ENCODE results near the gene ATP12A. TPM values are rescaled to one million over a fixed set of nuclear protein-coding genes. Genes with fewer than 3 reads are reported as not detected.

Gene ATP12A
- total and polyA plus RNA-seq, 4 experiments from 2014 or later: not detected

GRCh38 chr13:24687611-24688010 lies 7.4 kb downstream of the ATP12A start:
- Mint-ChIP-seq H3K4me1 (peaks cover 14 to 33% (median 23%) of the 10 kb centered on the region in 4 donors), H3K9me3 (peaks cover 0 to 1% (median 0%) of the 10 kb centered on the region in 8 donors), H3K27me3 (peaks cover 13 to 28% of the 10 kb centered on the region in 2 donors), H3K27ac (no peak overlapping the region), H3K36me3 (no peaks in the 10 kb centered on the region), H3K4me3 (no peak overlapping the region)
- DNase-seq: no peak
- no peaks in the 10 kb centered on the region for H3K36me3 ChIP-seq (ENCODE audit: insufficient read depth, low read length)
- no peaks in the 10 kb centered on the region for H3K27me3 ChIP-seq (ENCODE audit: insufficient read depth, low read length)
- intact Hi-C loops (cut with micrococcal nuclease): no loop called here
- H3K4me1 ChIP-seq (ENCODE audit: insufficient read depth, low read length): peaks cover 20% of the 10 kb centered on the region
- POLR2A ChIA-PET (ENCODE audit: partially characterized antibody): no interaction called here
- no peaks in the 10 kb centered on the region for H3K9me3 ChIP-seq (ENCODE audit: control insufficient read depth in 1 of 2, low read length in 2 of 2)
- no peak overlapping the region for H3K27ac ChIP-seq (ENCODE audit: low read depth, low read length)
- CTCF ChIA-PET (ENCODE audit: partially characterized antibody): interaction anchor here (1.3 to 1.7 kb wide), 2 partner anchors 8 to 39 kb away, joined by 3 read pairs; no protein-coding TSS in a partner anchor
- no peak overlapping the region for H3K4me3 ChIP-seq (ENCODE audit: low read length in 2 of 2)

GRCh38 chr13:24688111-24688510 lies 7.9 kb downstream of the ATP12A start:
- DNase-seq: no peak
- Mint-ChIP-seq H3K4me3 (no peak overlapping the region), H3K27me3 (peaks cover 13 to 28% of the 10 kb centered on the region in 2 donors), H3K4me1 (peaks cover 14 to 33% (median 23%) of the 10 kb centered on the region in 4 donors), H3K9me3 (peaks cover 0 to 1% (median 0%) of the 10 kb centered on the region in 8 donors), H3K36me3 (no peaks in the 10 kb centered on the region), H3K27ac (no peak overlapping the region)
- Histone ChIP-seq H3K9me3 (ENCODE audit: control insufficient read depth in 1 of 2, low read length in 2 of 2) (no peaks in the 10 kb centered on the region), H3K4me3 (ENCODE audit: low read length in 2 of 2) (no peak overlapping the region), H3K27me3 (ENCODE audit: insufficient read depth, low read length) (no peaks in the 10 kb centered on the region), H3K4me1 (ENCODE audit: insufficient read depth, low read length) (peaks cover 20% of the 10 kb centered on the region), H3K27ac (ENCODE audit: low read depth, low read length) (no peak overlapping the region), H3K36me3 (ENCODE audit: insufficient read depth, low read length) (no peaks in the 10 kb centered on the region)
- CTCF ChIA-PET (ENCODE audit: partially characterized antibody): interaction anchor here (1.7 kb wide), 1 partner anchor 39 kb away, joined by 3 read pairs; no protein-coding TSS in a partner anchor
- intact Hi-C loops (cut with micrococcal nuclease): no loop called here
- POLR2A ChIA-PET (ENCODE audit: partially characterized antibody): no interaction called here

GRCh38 chr13:24688950-24689349 lies 8.7 kb downstream of the ATP12A start:
- Histone ChIP-seq H3K36me3 (ENCODE audit: insufficient read depth, low read length) (no peaks in the 10 kb centered on the region), H3K27ac (ENCODE audit: low read depth, low read length) (no peak overlapping the region), H3K4me1 (ENCODE audit: insufficient read depth, low read length) (peaks cover 22% of the 10 kb centered on the region), H3K27me3 (ENCODE audit: insufficient read depth, low read length) (no peaks in the 10 kb centered on the region), H3K4me3 (ENCODE audit: low read length in 2 of 2) (no peak overlapping the region), H3K9me3 (ENCODE audit: control insufficient read depth in 1 of 2, low read length in 2 of 2) (no peaks in the 10 kb centered on the region)
- Mint-ChIP-seq H3K9me3 (peaks cover 0 to 1% (median 0%) of the 10 kb centered on the region in 8 donors), H3K27ac (peak overlapping the region in 1 of 7 donors; percentile 17), H3K4me3 (no peak overlapping the region), H3K4me1 (peaks cover 13 to 32% (median 20%) of the 10 kb centered on the region in 4 donors), H3K27me3 (peaks cover 18 to 33% of the 10 kb centered on the region in 2 donors), H3K36me3 (no peaks in the 10 kb centered on the region)
- intact Hi-C loops (cut with micrococcal nuclease): no loop called here
- CTCF ChIA-PET (ENCODE audit: partially characterized antibody): interaction anchor here (1.3 to 1.7 kb wide), 3 partner anchors 8 to 38 kb away, joined by 3 to 4 read pairs (median 3); no protein-coding TSS in a partner anchor
- no peak for DNase-seq
- POLR2A ChIA-PET (ENCODE audit: partially characterized antibody): interaction anchor here (1.1 kb wide), 1 partner anchor 70 kb away, joined by 4 read pairs; no protein-coding TSS in a partner anchor

GRCh38 chr13:24691381-24691780 lies 11.2 kb downstream of the ATP12A start:
- Mint-ChIP-seq H3K27ac (no peak overlapping the region), H3K9me3 (peaks cover 0 to 1% (median 0%) of the 10 kb centered on the region in 8 donors), H3K4me3 (no peak overlapping the region), H3K27me3 (peaks cover 18 to 36% of the 10 kb centered on the region in 2 donors), H3K4me1 (peaks cover 3 to 18% (median 7%) of the 10 kb centered on the region in 4 donors), H3K36me3 (no peaks in the 10 kb centered on the region)
- Histone ChIP-seq H3K9me3 (ENCODE audit: control insufficient read depth in 1 of 2, low read length in 2 of 2) (no peaks in the 10 kb centered on the region), H3K36me3 (ENCODE audit: insufficient read depth, low read length) (no peaks in the 10 kb centered on the region), H3K27me3 (ENCODE audit: insufficient read depth, low read length) (no peaks in the 10 kb centered on the region), H3K4me3 (ENCODE audit: low read length in 2 of 2) (no peak overlapping the region), H3K27ac (ENCODE audit: low read depth, low read length) (no peak overlapping the region), H3K4me1 (ENCODE audit: insufficient read depth, low read length) (peaks cover 7% of the 10 kb centered on the region)
- ChIA-PET POLR2A (ENCODE audit: partially characterized antibody) (no interaction called here), CTCF (ENCODE audit: partially characterized antibody) (interaction anchor here (1.0 to 2.2 kb wide), 2 partner anchors 9 to 36 kb away, joined by 4 to 16 read pairs; no protein-coding TSS in a partner anchor)
- no peak for DNase-seq
- intact Hi-C loops (cut with micrococcal nuclease): no loop called here

- Mint-ChIP-seq H3K27me3 (peaks cover 13 to 33% of the 10 kb centered on the region in 2 donors), H3K27ac (no peak overlapping the region), H3K4me3 (no peak overlapping the region), H3K4me1 (peaks cover 3 to 18% (median 7%) of the 10 kb centered on the region in 4 donors), H3K9me3 (no peaks in the 10 kb centered on the region), H3K36me3 (no peaks in the 10 kb centered on the region)
- DNase-seq: no peak
- no peaks in the 10 kb centered on the region for H3K27me3 ChIP-seq (ENCODE audit: insufficient read depth, low read length)
- ChIA-PET CTCF (ENCODE audit: partially characterized antibody) (interaction anchor here (0.9 to 3.2 kb wide), 7 partner anchors 10 to 87 kb away, joined by 3 to 18 read pairs (median 7); no protein-coding TSS in a partner anchor), POLR2A (ENCODE audit: partially characterized antibody) (no interaction called here)
- H3K4me1 ChIP-seq (ENCODE audit: insufficient read depth, low read length): peaks cover 7% of the 10 kb centered on the region
- H3K4me3 ChIP-seq (ENCODE audit: low read length in 2 of 2): no peak overlapping the region
- H3K36me3 ChIP-seq (ENCODE audit: insufficient read depth, low read length): no peaks in the 10 kb centered on the region
- H3K27ac ChIP-seq (ENCODE audit: low read depth, low read length): no peak overlapping the region
- no peaks in the 10 kb centered on the region for H3K9me3 ChIP-seq (ENCODE audit: control insufficient read depth in 1 of 2, low read length in 2 of 2)
- intact Hi-C loops (cut with micrococcal nuclease): no loop called here
Observed at GRCh38 chr13:24692561-24692960, 12.4 kb downstream of the ATP12A start.

- H3K4me3 ChIP-seq (ENCODE audit: low read length in 2 of 2): no peak overlapping the region
- H3K9me3 ChIP-seq (ENCODE audit: control insufficient read depth in 1 of 2, low read length in 2 of 2): no peaks in the 10 kb centered on the region
- ChIA-PET CTCF (ENCODE audit: partially characterized antibody) (interaction anchor here (0.9 to 3.2 kb wide), 21 partner anchors 9 to 230 kb away, joined by 3 to 34 read pairs (median 5); no protein-coding TSS in a partner anchor), POLR2A (ENCODE audit: partially characterized antibody) (interaction anchor here (1.1 to 1.2 kb wide), 2 partner anchors 9 to 15 kb away, joined by 3 to 4 read pairs; no protein-coding TSS in a partner anchor)
- Mint-ChIP-seq H3K27ac (peak overlapping the region in 1 of 7 donors; percentile 64), H3K36me3 (no peaks in the 10 kb centered on the region), H3K4me3 (peak overlapping the region in 7 of 8 donors; percentile 17 to 84 (median 59)), H3K4me1 (peaks cover 3 to 13% (median 7%) of the 10 kb centered on the region in 4 donors), H3K9me3 (no peaks in the 10 kb centered on the region), H3K27me3 (peaks cover 10 to 39% of the 10 kb centered on the region in 2 donors)
- H3K27ac ChIP-seq (ENCODE audit: low read depth, low read length): no peak overlapping the region
- intact Hi-C loops (cut with micrococcal nuclease): loop anchor here (1.0 kb wide), 1 partner anchor 34 kb away; no protein-coding TSS in a partner anchor
- H3K4me1 ChIP-seq (ENCODE audit: insufficient read depth, low read length): peaks cover 7% of the 10 kb centered on the region
- no peaks in the 10 kb centered on the region for H3K36me3 ChIP-seq (ENCODE audit: insufficient read depth, low read length)
- peak; percentile 30 to 47 (median 42) for DNase-seq
- no peaks in the 10 kb centered on the region for H3K27me3 ChIP-seq (ENCODE audit: insufficient read depth, low read length)
Observed at GRCh38 chr13:24693862-24694471, 13.8 kb downstream of the ATP12A start.

- H3K9me3 Mint-ChIP-seq: no peaks in the 10 kb centered on the region
Observed at GRCh38 chr13:24694907-24695306, 14.7 kb downstream of the ATP12A start.

More at GRCh38 chr13:24694907-24695306, 14.7 kb downstream of the ATP12A start:
- intact Hi-C loops (cut with micrococcal nuclease): loop anchor here (1.0 kb wide), 1 partner anchor 33 kb away; no protein-coding TSS in a partner anchor
- peaks cover 7% of the 10 kb centered on the region for H3K4me1 ChIP-seq (ENCODE audit: insufficient read depth, low read length)
- H3K4me3 ChIP-seq (ENCODE audit: low read length in 2 of 2): no peak overlapping the region
- H3K9me3 ChIP-seq (ENCODE audit: control insufficient read depth in 1 of 2, low read length in 2 of 2): no peaks in the 10 kb centered on the region
- H3K27me3 ChIP-seq (ENCODE audit: insufficient read depth, low read length): no peaks in the 10 kb centered on the region
- no peaks in the 10 kb centered on the region for H3K36me3 Mint-ChIP-seq
- no peak overlapping the region for H3K4me3 Mint-ChIP-seq
- POLR2A ChIA-PET (ENCODE audit: partially characterized antibody): interaction anchor here (1.2 kb wide), 1 partner anchor 14 kb away, joined by 4 read pairs; no protein-coding TSS in a partner anchor
- peaks cover 3 to 13% (median 7%) of the 10 kb centered on the region in 4 donors for H3K4me1 Mint-ChIP-seq
- H3K27me3 Mint-ChIP-seq: peaks cover 10 to 41% of the 10 kb centered on the region in 2 donors
- peak in 1 of 5 donors; percentile 41 for DNase-seq
- no peak overlapping the region for H3K27ac Mint-ChIP-seq
- H3K36me3 ChIP-seq (ENCODE audit: insufficient read depth, low read length): no peaks in the 10 kb centered on the region
- H3K27ac ChIP-seq (ENCODE audit: low read depth, low read length): no peak overlapping the region
- CTCF ChIA-PET (ENCODE audit: partially characterized antibody): interaction anchor here (1.1 to 3.2 kb wide), 12 partner anchors 8 to 109 kb away, joined by 3 to 34 read pairs (median 8); no protein-coding TSS in a partner anchor
